GM18526 (cell line): Measurements from ENCODE around the gene MNS1.

Experiments
- POLR2A ChIP-seq: IDR thresholded peaks from 3 replicates; pipeline ENCODE4 v1.6.1; 2011; ENCODE audit not compliant: insufficient read length; ENCODE audit errors: extremely low read depth

Gene MNS1

GRCh38 chr15:56460947-56461346 is 4.0 kb downstream of the MNS1 start:
- no peak for TF ChIP-seq POLR2A

DNA sequence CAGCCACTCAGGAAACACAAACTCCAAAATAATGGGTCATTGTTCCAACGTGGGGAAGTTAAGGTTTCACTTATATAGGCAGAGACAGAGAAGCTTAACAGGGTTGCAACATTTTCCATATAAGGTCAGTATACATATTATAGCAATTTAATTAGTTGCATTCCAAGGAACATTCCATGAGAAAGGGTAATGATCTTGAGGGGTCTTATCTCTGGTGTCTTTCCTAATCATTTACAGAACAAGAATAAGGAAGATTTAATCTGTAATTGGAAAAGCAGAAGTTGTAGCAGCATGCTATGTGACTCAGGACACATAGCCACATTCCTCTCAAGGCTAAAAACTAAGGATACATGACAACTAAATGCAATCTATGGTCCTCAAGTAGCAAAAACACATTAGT is 4.9 kb downstream of the MNS1 start:
- TF ChIP-seq POLR2A: no peak

- no peak for TF ChIP-seq POLR2A
Observed at GRCh38 chr15:56459096-56459495, 5.8 kb downstream of the MNS1 start.

DNA sequence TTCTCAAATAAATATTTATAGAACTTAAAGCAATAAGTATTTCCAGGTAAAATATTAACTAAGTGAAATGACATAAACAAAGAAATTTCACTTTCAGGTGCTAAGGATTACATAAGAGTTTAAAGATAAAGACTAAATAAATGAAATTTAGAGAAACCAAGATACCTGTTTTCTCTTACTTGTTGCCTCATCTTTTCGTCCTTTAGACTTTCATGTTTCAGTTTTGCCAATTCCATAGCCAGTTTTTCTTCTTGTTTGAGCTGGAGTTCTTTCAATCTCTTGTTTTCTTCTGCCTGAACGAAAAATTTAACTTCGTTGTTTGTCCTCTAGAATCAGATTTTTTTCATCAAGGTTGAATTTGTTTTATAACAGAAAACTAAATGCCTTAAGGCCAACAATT is 8.7 kb downstream of the MNS1 start:
- no peak for TF ChIP-seq POLR2A

- TF ChIP-seq POLR2A: no peak
Observed at GRCh38 chr15:56454836-56455235, 10.1 kb downstream of the MNS1 start.

DNA sequence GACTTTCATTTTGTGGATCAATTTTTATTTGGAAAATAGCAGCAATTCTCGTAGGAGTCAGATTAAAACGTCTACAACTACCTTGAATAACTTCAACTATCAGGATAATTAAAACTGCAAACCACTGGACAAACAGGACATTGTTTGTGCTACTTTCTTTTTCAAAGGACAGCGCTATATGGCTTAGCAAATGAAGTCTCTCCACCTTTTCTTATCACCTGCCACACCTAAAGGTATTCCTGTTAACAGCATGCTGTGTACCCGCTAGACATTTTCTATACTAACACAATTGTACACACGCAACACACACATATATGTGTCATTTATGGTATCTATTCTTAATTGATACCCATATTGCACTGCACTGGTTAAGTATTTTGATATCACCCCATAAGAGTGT is 19.2 kb downstream of the MNS1 start:
- TF ChIP-seq POLR2A: no peak

- TF ChIP-seq POLR2A: no peak
Observed at GRCh38 chr15:56442354-56442753, 22.6 kb downstream of the MNS1 start.

DNA sequence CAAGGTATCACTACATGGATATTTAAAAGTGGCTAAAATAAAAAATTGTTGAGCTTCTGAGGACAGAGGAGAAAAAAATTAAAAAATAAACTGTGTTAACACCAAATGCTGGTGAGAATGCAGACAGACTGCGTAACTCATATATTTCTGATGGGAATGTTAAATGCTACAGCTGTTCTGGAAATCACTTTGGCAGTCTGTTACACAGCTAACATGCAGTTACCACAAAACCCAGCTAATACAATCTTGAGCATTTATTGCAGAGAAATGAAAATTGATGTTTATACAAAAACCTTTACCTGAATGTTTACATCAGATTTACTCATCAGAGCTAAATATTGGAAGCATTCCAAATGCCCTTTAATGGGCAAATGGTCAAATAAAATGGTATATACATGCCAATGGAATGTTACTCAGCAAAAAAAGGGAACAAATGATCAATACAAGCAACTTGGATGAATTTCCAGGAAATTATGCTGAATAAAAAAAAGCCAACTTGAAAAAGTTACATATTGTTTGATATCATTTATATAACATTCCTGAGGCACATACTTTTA is 24.6 kb downstream of the MNS1 start:
- no peak for TF ChIP-seq POLR2A

GRCh38 chr15:56432304-56432703 is 32.6 kb downstream of the MNS1 start:
- no peak for TF ChIP-seq POLR2A

DNA sequence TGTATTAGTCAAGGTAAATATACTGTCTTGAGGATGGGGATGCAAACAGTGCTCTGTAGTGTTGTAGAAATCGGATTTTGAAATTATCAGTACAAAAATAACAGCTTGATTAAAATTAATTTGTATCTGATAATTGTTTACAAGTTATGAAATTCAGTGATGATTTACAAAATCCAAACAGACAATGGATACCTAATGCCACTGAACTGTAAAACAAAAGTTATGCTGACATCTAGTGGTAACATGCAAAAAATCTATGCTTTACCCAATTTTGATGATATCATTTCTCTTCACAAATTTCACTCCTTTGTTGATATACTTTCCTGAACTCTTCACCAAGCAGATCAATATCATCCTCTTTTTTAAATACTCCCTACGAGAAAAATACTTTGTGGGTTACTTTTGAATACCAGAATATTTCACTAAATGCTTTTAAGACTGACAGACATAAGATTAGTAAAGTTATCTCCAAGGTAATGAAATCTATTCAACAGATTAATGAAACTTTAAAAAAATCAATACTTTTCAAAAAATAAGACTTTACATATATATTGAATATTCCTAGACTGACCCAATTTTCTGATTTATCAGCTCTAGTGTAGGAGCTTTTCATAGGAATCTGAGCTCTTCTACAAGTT is 36.0 kb downstream of the MNS1 start:
- TF ChIP-seq POLR2A: no peak

- no peak for TF ChIP-seq POLR2A
Observed at GRCh38 chr15:56425976-56426375, 39.0 kb downstream of the MNS1 start.

GRCh38 chr15:56425276-56425675 is 39.7 kb downstream of the MNS1 start:
- TF ChIP-seq POLR2A: no peak

DNA sequence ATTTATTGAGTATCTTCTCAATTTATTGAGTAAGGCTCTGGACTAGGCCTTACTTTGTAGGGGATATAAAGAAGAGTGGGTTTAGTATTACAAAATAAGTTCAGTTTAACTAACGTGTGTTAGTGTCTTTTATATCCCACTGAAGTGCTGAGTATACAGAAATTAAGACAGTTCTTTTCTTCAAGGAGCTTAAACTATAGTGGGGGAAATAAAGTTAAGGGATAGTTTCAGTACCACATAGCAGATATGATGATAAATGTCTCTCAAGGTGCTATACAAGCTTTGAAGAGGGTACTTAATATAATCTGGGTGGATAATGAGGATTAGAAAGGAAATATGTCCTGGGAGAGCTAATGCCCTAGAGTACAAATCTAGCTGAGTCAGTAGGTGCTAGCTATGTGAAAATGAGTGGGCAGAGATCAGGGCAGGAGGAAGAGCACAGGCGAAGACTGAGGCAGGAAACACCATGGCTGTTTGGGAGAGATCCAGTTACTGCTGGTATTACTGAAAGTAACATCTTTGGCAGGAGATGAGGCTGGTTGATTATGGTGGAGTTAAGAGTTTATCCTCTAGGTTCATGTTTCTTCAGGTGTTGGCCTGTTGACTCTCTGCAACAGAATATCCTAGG is 53.7 kb downstream of the MNS1 start:
- no peak for TF ChIP-seq POLR2A

DNA sequence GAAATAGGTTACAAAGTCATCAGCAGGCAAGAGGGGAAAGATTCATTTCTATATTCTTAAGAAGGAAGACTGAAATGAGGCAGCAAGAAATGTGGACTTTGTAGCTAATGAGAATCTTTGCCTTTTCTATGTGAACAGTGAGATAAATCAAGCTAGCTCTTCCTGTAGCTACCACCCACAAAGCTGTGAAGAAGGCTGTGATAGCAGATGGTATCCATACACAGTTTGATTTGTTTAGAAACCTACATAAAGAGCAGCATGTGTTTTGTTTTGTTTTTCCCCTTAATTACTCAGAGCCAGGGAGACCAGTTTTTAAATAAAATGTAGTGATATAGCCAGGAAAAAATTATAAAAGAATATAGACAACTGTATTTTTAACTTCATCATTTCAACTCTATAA is 54.2 kb downstream of the MNS1 start:
- TF ChIP-seq POLR2A: no peak

DNA sequence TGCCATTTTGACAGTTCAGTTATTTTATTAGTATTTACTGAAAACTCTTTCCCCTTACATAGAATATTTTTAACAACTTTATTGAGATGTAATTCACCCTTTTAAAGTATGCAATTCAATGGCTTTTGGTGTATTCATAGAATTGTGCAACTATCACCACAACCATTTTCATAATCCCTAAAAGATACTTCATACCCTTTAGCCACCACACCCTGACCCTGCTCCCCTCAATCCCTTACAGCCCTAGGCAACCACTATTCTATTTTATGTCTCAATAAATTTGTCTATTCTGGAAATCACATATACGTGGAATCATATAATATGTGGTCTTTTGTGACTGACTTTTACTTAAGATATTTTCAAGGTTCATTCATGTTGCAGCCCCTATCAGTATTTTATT is 70.0 kb downstream of the MNS1 start:
- no peak for TF ChIP-seq POLR2A

DNA sequence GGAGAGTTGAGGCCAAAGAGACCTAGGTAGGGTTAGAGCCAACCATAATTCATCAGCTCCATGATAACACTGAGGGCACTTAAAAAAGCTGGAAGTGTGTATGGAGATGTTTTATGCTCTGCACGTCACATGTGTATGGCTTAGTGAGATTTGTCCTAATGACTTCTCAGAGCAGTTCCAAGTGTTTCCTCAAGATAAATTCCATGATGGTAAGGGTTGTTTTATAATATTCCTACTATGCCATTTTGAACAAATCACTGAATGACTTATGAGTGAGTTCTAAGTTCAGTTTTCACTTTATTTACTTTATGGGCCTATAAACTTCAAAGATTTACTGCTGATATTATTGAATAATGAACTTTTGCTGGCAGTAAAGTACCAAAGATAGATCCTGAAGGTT is 71.7 kb downstream of the MNS1 start:
- no peak for TF ChIP-seq POLR2A
